Measurements from ENCODE around the gene DTNA. TPM values are rescaled to one million over a fixed set of nuclear protein-coding genes. Genes with fewer than 3 reads are reported as not detected.

The DTNA gene
- total and polyA plus RNA-seq, 5 donors from 2014 or later, result not detected

GRCh38 chr18:34786162-34786741 is 76.2 kb downstream of the DTNA start:
- no peak for DNase-seq
- Histone ChIP-seq H3K4me3 (ENCODE audit: low read depth, low read length) (no peak overlapping the region), H3K9me3 (ENCODE audit: control insufficient read depth in 2 of 2, low read length in 2 of 2) (no peaks in the 10 kb centered on the region), H3K27ac (ENCODE audit: insufficient read depth, low read length, poor library complexity, severe bottlenecking) (no peak overlapping the region), H3K4me1 (ENCODE audit: control insufficient read depth, insufficient read depth, low read length, poor library complexity, severe bottlenecking) (no peaks in the 10 kb centered on the region), H3K36me3 (ENCODE audit: control insufficient read depth, insufficient read depth, low read length) (no peaks in the 10 kb centered on the region), H3K27me3 (ENCODE audit: control insufficient read depth, insufficient read depth, low read length) (peaks cover 2% of the 10 kb centered on the region)
- no peak overlapping the region for H3K27ac Mint-ChIP-seq
- peaks cover 5% of the 10 kb centered on the region for H3K27me3 Mint-ChIP-seq
- no peaks in the 10 kb centered on the region for H3K36me3 Mint-ChIP-seq
- no peak overlapping the region for H3K4me3 Mint-ChIP-seq
- ATAC-seq (ENCODE audit: low read depth in 2 of 2), result no peak
- H3K4me1 Mint-ChIP-seq, result peaks cover 0 to 2% (median 0%) of the 10 kb centered on the region in 4 donors
- no peaks in the 10 kb centered on the region for H3K9me3 Mint-ChIP-seq

GRCh38 chr18:34787931-34788532 is 77.9 kb downstream of the DTNA start:
- H3K36me3 Mint-ChIP-seq, result no peaks in the 10 kb centered on the region
- H3K9me3 Mint-ChIP-seq, result no peaks in the 10 kb centered on the region
- peaks cover 5% of the 10 kb centered on the region for H3K27me3 Mint-ChIP-seq
- peaks cover 2% of the 10 kb centered on the region for H3K27me3 ChIP-seq (ENCODE audit: control insufficient read depth, insufficient read depth, low read length)
- peaks cover 0 to 2% (median 0%) of the 10 kb centered on the region in 4 donors for H3K4me1 Mint-ChIP-seq
- no peak overlapping the region for H3K4me3 ChIP-seq (ENCODE audit: low read depth, low read length)
- no peak overlapping the region for H3K27ac Mint-ChIP-seq
- DNase-seq, result peak; percentile 2 to 67 (median 26)
- H3K27ac ChIP-seq (ENCODE audit: insufficient read depth, low read length, poor library complexity, severe bottlenecking), result no peak overlapping the region
- peak; percentile 47 to 58 for ATAC-seq (ENCODE audit: low read depth in 2 of 2)
- H3K4me1 ChIP-seq (ENCODE audit: control insufficient read depth, insufficient read depth, low read length, poor library complexity, severe bottlenecking), result no peaks in the 10 kb centered on the region
- no peaks in the 10 kb centered on the region for H3K36me3 ChIP-seq (ENCODE audit: control insufficient read depth, insufficient read depth, low read length)
- H3K4me3 Mint-ChIP-seq, result no peak overlapping the region
- H3K9me3 ChIP-seq (ENCODE audit: control insufficient read depth in 2 of 2, low read length in 2 of 2), result no peaks in the 10 kb centered on the region

GRCh38 chr18:34789768-34790344 is 79.8 kb downstream of the DTNA start:
- ATAC-seq (ENCODE audit: low read depth in 2 of 2) (no peak), DNase-seq (no peak)
- H3K4me1 ChIP-seq (ENCODE audit: control insufficient read depth, insufficient read depth, low read length, poor library complexity, severe bottlenecking), result no peaks in the 10 kb centered on the region
- H3K36me3 ChIP-seq (ENCODE audit: control insufficient read depth, insufficient read depth, low read length), result no peaks in the 10 kb centered on the region
- no peaks in the 10 kb centered on the region for H3K9me3 Mint-ChIP-seq
- peaks cover 5% of the 10 kb centered on the region for H3K27me3 Mint-ChIP-seq
- no peak overlapping the region for H3K27ac ChIP-seq (ENCODE audit: insufficient read depth, low read length, poor library complexity, severe bottlenecking)
- no peaks in the 10 kb centered on the region for H3K4me1 Mint-ChIP-seq
- peaks cover 2% of the 10 kb centered on the region for H3K27me3 ChIP-seq (ENCODE audit: control insufficient read depth, insufficient read depth, low read length)
- H3K4me3 ChIP-seq (ENCODE audit: low read depth, low read length), result no peak overlapping the region
- no peaks in the 10 kb centered on the region for H3K9me3 ChIP-seq (ENCODE audit: control insufficient read depth in 2 of 2, low read length in 2 of 2)
- no peaks in the 10 kb centered on the region for H3K36me3 Mint-ChIP-seq
- H3K4me3 Mint-ChIP-seq, result no peak overlapping the region
- no peak overlapping the region for H3K27ac Mint-ChIP-seq

- no peaks in the 10 kb centered on the region for H3K4me1 Mint-ChIP-seq
- DNase-seq (no peak), ATAC-seq (ENCODE audit: low read depth in 2 of 2) (no peak)
- H3K27me3 Mint-ChIP-seq, result no peaks in the 10 kb centered on the region
- Histone ChIP-seq H3K9me3 (ENCODE audit: control insufficient read depth in 2 of 2, low read length in 2 of 2) (no peaks in the 10 kb centered on the region), H3K27ac (ENCODE audit: insufficient read depth, low read length, poor library complexity, severe bottlenecking) (no peak overlapping the region), H3K36me3 (ENCODE audit: control insufficient read depth, insufficient read depth, low read length) (no peaks in the 10 kb centered on the region), H3K4me1 (ENCODE audit: control insufficient read depth, insufficient read depth, low read length, poor library complexity, severe bottlenecking) (no peaks in the 10 kb centered on the region), H3K4me3 (ENCODE audit: low read depth, low read length) (no peak overlapping the region), H3K27me3 (ENCODE audit: control insufficient read depth, insufficient read depth, low read length) (no peaks in the 10 kb centered on the region)
- H3K36me3 Mint-ChIP-seq, result no peaks in the 10 kb centered on the region
- no peak overlapping the region for H3K4me3 Mint-ChIP-seq
- no peak overlapping the region for H3K27ac Mint-ChIP-seq
- H3K9me3 Mint-ChIP-seq, result no peaks in the 10 kb centered on the region
Measured at GRCh38 chr18:34794348-34794747, 84.2 kb downstream of the DTNA start.

- Histone ChIP-seq H3K9me3 (ENCODE audit: control insufficient read depth in 2 of 2, low read length in 2 of 2) (no peaks in the 10 kb centered on the region), H3K36me3 (ENCODE audit: control insufficient read depth, insufficient read depth, low read length) (no peaks in the 10 kb centered on the region), H3K4me3 (ENCODE audit: low read depth, low read length) (no peak overlapping the region), H3K27ac (ENCODE audit: insufficient read depth, low read length, poor library complexity, severe bottlenecking) (no peak overlapping the region), H3K27me3 (ENCODE audit: control insufficient read depth, insufficient read depth, low read length) (no peaks in the 10 kb centered on the region), H3K4me1 (ENCODE audit: control insufficient read depth, insufficient read depth, low read length, poor library complexity, severe bottlenecking) (no peaks in the 10 kb centered on the region)
- Mint-ChIP-seq H3K27ac (no peak overlapping the region), H3K36me3 (no peaks in the 10 kb centered on the region), H3K27me3 (no peaks in the 10 kb centered on the region), H3K9me3 (no peaks in the 10 kb centered on the region), H3K4me1 (no peaks in the 10 kb centered on the region), H3K4me3 (no peak overlapping the region)
- no peak for DNase-seq
- no peak for ATAC-seq (ENCODE audit: low read depth in 2 of 2)
Measured at GRCh38 chr18:34795070-34795732, 85.1 kb downstream of the DTNA start.

GRCh38 chr18:34796035-34796657 is 86.0 kb downstream of the DTNA start:
- H3K4me1 Mint-ChIP-seq, result no peaks in the 10 kb centered on the region
- Histone ChIP-seq H3K27me3 (ENCODE audit: control insufficient read depth, insufficient read depth, low read length) (no peaks in the 10 kb centered on the region), H3K36me3 (ENCODE audit: control insufficient read depth, insufficient read depth, low read length) (no peaks in the 10 kb centered on the region), H3K4me1 (ENCODE audit: control insufficient read depth, insufficient read depth, low read length, poor library complexity, severe bottlenecking) (no peaks in the 10 kb centered on the region), H3K4me3 (ENCODE audit: low read depth, low read length) (no peak overlapping the region), H3K9me3 (ENCODE audit: control insufficient read depth in 2 of 2, low read length in 2 of 2) (no peaks in the 10 kb centered on the region), H3K27ac (ENCODE audit: insufficient read depth, low read length, poor library complexity, severe bottlenecking) (no peak overlapping the region)
- H3K27ac Mint-ChIP-seq, result no peak overlapping the region
- no peaks in the 10 kb centered on the region for H3K36me3 Mint-ChIP-seq
- ATAC-seq (ENCODE audit: low read depth in 2 of 2) (no peak), DNase-seq (no peak)
- H3K4me3 Mint-ChIP-seq, result no peak overlapping the region
- H3K27me3 Mint-ChIP-seq, result no peaks in the 10 kb centered on the region
- no peaks in the 10 kb centered on the region for H3K9me3 Mint-ChIP-seq

- Mint-ChIP-seq H3K9me3 (no peaks in the 10 kb centered on the region), H3K27me3 (no peaks in the 10 kb centered on the region)
Measured at GRCh38 chr18:34799291-34799690, 89.2 kb downstream of the DTNA start.

More at GRCh38 chr18:34799291-34799690, 89.2 kb downstream of the DTNA start:
- H3K4me3 ChIP-seq (ENCODE audit: low read depth, low read length), result no peak overlapping the region
- no peaks in the 10 kb centered on the region for H3K4me1 ChIP-seq (ENCODE audit: control insufficient read depth, insufficient read depth, low read length, poor library complexity, severe bottlenecking)
- no peak overlapping the region for H3K27ac ChIP-seq (ENCODE audit: insufficient read depth, low read length, poor library complexity, severe bottlenecking)
- H3K36me3 ChIP-seq (ENCODE audit: control insufficient read depth, insufficient read depth, low read length), result no peaks in the 10 kb centered on the region
- Mint-ChIP-seq H3K27ac (no peak overlapping the region), H3K36me3 (no peaks in the 10 kb centered on the region), H3K4me1 (no peaks in the 10 kb centered on the region), H3K4me3 (no peak overlapping the region)
- no peaks in the 10 kb centered on the region for H3K9me3 ChIP-seq (ENCODE audit: control insufficient read depth in 2 of 2, low read length in 2 of 2)
- ATAC-seq (ENCODE audit: low read depth in 2 of 2), result no peak
- no peaks in the 10 kb centered on the region for H3K27me3 ChIP-seq (ENCODE audit: control insufficient read depth, insufficient read depth, low read length)
- DNase-seq, result no peak
